ENCODE results near the gene WDPCP.
"Not testable (repeated sequence)": the region's sequence is repeated elsewhere in the genome, so short reads cannot be mapped to it uniquely, and the experiment has no call there.

Gene WDPCP

GRCh38 chr2:63074399-63074798 is 513.9 kb downstream of the WDPCP start:
- H3K4me3 Mint-ChIP-seq, H3K27ac Mint-ChIP-seq, H3K4me1 Mint-ChIP-seq, H3K9me3 Mint-ChIP-seq, H3K36me3 Mint-ChIP-seq: not testable (repeated sequence)
- peaks cover 23% of the 10 kb centered on the region for H3K27me3 Mint-ChIP-seq

DNA sequence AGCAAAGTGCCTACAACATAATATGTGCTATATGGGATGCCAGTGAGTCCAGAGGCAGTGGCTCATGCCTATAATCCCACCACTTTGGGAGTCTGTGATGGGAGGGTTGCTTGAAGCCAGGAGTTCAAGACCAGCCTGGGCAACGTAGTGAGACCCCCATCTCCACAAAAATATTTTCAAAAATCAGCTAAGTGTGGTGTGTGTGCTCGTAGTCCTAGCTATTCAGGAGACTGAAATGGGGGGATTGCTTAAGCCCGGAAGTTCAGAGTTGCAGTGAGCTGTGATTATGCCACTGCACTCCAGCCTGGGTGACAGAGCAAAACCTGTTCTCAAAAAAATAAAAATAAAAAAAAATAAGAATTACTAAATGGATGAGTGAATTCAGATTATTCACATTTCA is 514.3 kb downstream of the WDPCP start:
- no peaks in the 10 kb centered on the region for H3K9me3 Mint-ChIP-seq
- no peaks in the 10 kb centered on the region for H3K4me1 Mint-ChIP-seq
- H3K27ac Mint-ChIP-seq, result no peak overlapping the region
- H3K27me3 Mint-ChIP-seq, result peaks cover 20% of the 10 kb centered on the region
- no peaks in the 10 kb centered on the region for H3K36me3 Mint-ChIP-seq
- H3K4me3 Mint-ChIP-seq, result no peak overlapping the region

GRCh38 chr2:63071664-63072063 is 516.6 kb downstream of the WDPCP start:
- no peak overlapping the region for H3K27ac Mint-ChIP-seq
- no peak overlapping the region for H3K4me3 Mint-ChIP-seq
- no peaks in the 10 kb centered on the region for H3K36me3 Mint-ChIP-seq
- no peaks in the 10 kb centered on the region for H3K9me3 Mint-ChIP-seq
- H3K4me1 Mint-ChIP-seq, result no peaks in the 10 kb centered on the region
- H3K27me3 Mint-ChIP-seq, result peaks cover 18% of the 10 kb centered on the region
